BE2C (cell line): ENCODE measurements around the gene TMF1.
A peak's percentile ranks its signal among the peaks of the same experiment; 100 is the strongest.

ENCODE experiments used
- DNase-seq: peaks from one replicate; pipeline ENCODE4 v3.0.0-alpha.2; 2020
- H3K27me3 ChIP-seq: fragments of 250-450 bp; sonication (Bioruptor Pico); 2 replicates; pipeline ENCODE4 v1.5.1; 2020; ENCODE audit warnings: mild to moderate bottlenecking
- H3K36me3 ChIP-seq: fragments of 250-450 bp; sonication (Bioruptor Pico); 2 replicates; pipeline ENCODE4 v1.5.1; 2020; ENCODE audit warnings: mild to moderate bottlenecking
- H3K4me1 ChIP-seq: fragments of 250-450 bp; sonication (Bioruptor Pico); 2 replicates; pipeline ENCODE4 v1.5.1; 2020
- H3K4me3 ChIP-seq: 2 replicates; pipeline ENCODE4 v1.5.1; 2011; ENCODE audit warnings: low read depth, low read length
- H3K9me3 ChIP-seq: fragments of 250-450 bp; sonication (Bioruptor Pico); 2 replicates; pipeline ENCODE4 v1.5.1; 2020
- CTCF ChIP-seq: IDR thresholded peaks from 2 replicates; pipeline ENCODE4 v1.5.1; 2012; ENCODE audit warnings: mild to moderate bottlenecking, low read depth, low read length

Gene TMF1

DNA sequence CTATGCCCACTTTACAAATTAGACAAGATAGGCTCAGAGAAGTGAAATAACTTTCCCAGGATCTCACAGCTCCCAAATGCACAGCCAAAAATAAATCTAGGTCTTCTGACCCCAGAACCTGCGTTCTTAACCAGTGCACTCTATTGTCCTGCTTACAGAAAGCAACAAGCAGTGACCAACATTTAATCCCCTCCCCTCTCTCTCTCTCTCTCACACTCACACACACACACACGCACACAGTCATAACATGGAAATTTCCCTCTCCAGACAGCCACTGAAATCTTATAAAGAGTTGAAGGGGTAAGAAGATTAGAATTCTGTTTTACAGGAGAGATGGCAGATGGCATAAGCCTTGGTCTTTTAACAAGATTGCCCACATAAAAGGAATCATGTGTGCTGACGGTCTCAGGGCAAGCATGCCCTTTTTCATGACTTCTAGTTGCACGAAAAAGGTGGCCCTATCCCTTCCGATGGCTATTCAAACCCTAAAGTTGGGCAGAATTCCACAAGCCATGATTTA lies 68.1 kb downstream of the TMF1 start:
- Histone ChIP-seq H3K4me3 (no peak overlapping the region), H3K36me3 (peaks cover 15% of the 10 kb centered on the region), H3K4me1 (no peaks in the 10 kb centered on the region), H3K9me3 (no peaks in the 10 kb centered on the region; the same call in 1 of the 2 replicates), H3K27me3 (no peaks in the 10 kb centered on the region)
- no peak for TF ChIP-seq CTCF
- DNase-seq, result no peak

GRCh38 chr3:68977486-68978167 lies 74.5 kb downstream of the TMF1 start:
- no peak for DNase-seq
- Histone ChIP-seq H3K27me3 (no peaks in the 10 kb centered on the region), H3K36me3 (peaks cover 21% of the 10 kb centered on the region), H3K4me3 (no peak overlapping the region), H3K4me1 (no peaks in the 10 kb centered on the region), H3K9me3 (no peaks in the 10 kb centered on the region)
- no peak for TF ChIP-seq CTCF

DNA sequence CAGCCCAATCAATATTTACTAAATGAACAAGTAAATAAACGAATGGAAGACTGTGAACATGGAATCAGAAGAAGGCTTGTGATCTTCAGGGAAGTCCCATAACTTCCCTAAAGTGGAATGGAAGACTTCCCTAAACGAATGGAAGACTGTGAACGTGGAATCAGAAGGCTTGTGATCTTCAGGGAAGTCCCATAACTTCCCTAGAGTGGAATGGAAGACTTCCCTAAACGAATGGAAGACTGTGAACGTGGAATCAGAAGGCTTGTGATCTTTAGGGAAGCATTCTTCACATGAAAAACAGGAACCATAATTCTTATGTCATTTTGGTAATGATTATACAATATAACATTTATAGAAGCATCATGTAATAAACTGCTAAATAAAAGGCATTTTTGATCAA lies 77.4 kb downstream of the TMF1 start:
- no peak for TF ChIP-seq CTCF
- DNase-seq, result no peak
- H3K4me1 ChIP-seq, result no peaks in the 10 kb centered on the region
- H3K36me3 ChIP-seq, result peaks cover 12% of the 10 kb centered on the region
- H3K9me3 ChIP-seq, result no peaks in the 10 kb centered on the region
- no peak overlapping the region for H3K4me3 ChIP-seq
- H3K27me3 ChIP-seq, result peaks cover 11% of the 10 kb centered on the region; the same call in 1 of the 2 replicates

GRCh38 chr3:68973639-68974038 lies 78.5 kb downstream of the TMF1 start:
- DNase-seq, result no peak
- no peaks in the 10 kb centered on the region for H3K9me3 ChIP-seq

DNA sequence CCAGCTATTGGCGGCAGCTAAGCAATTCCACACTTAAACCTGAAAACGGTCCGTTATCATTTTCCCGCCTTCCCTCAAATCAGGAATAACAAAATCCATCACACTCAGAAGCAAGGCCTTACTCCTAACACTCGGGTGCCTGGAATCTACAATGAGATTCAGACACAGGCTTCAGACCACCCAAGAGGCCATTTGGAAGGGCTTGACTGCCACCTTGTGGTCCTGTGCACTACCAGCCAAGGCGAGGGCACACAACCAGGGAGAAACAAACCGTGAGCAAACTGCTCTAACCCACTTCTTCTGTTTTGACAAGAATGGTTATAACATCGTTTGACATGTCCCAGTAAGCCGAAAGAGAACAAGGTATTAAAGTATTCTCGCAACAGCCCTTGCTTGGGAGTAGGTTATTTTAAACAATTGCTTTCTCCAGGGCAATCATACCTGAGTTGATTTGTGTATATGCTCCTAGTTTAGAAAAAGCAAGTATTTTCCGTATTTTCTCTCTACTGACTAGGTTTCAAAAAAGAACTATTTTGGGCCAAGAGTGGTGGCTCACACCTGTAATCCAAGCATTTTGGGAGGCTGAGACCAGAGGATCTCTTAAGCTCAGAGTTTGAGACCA lies 79.7 kb downstream of the TMF1 start:
- no peaks in the 10 kb centered on the region for H3K4me1 ChIP-seq
- peaks cover 6% of the 10 kb centered on the region; the same call in 1 of the 2 replicates for H3K36me3 ChIP-seq
- H3K9me3 ChIP-seq, result no peaks in the 10 kb centered on the region
- peaks cover 21% of the 10 kb centered on the region; the same call in 1 of the 2 replicates for H3K27me3 ChIP-seq
- peak; percentile 99 for TF ChIP-seq CTCF
- no peak overlapping the region for H3K4me3 ChIP-seq
- peak; percentile 80 for DNase-seq

More at GRCh38 chr3:68973639-68974038, 78.5 kb downstream of the TMF1 start:
- Histone ChIP-seq H3K4me3 (no peak overlapping the region), H3K4me1 (no peaks in the 10 kb centered on the region), H3K36me3 (peaks cover 6% of the 10 kb centered on the region; the same call in 1 of the 2 replicates), H3K27me3 (peaks cover 21% of the 10 kb centered on the region; the same call in 1 of the 2 replicates)
- TF ChIP-seq CTCF, result no peak
